Activated naive CD4-positive, alpha-beta T cell treated with anti-CD3 and anti-CD28 coated beads, Interleukin-2, amount 10 ng/mL, durations not matched to agents 7 days and 5 days (primary cell): ENCODE data around the gene ABCB6.
A peak's percentile ranks its signal among the peaks of the same experiment; 100 is the strongest.
"Not testable (repeated sequence)": the region's sequence is repeated elsewhere in the genome, so short reads cannot be mapped to it uniquely, and the experiment has no call there.

Source experiments
- CTCF ChIA-PET: fragments of 350-600 bp; sonication (Branson Sonifier 250); formaldehyde crosslinking; loops from one replicate; lab custom pipeline; 2021; ENCODE audit warnings: antibody characterized with exemption; lab: Charles Lee
- DNase-seq: peaks from one replicate; pipeline ENCODE4 v3.0.0-alpha.2; 2020
- H3K27ac Mint-ChIP-seq: one replicate; pipeline ENCODE4 v1.8.0; 2021; ENCODE audit warnings: mild to moderate bottlenecking, moderate library complexity, mixed read lengths
- H3K27me3 Mint-ChIP-seq: one replicate; pipeline ENCODE4 v1.8.0; 2021; ENCODE audit warnings: mild to moderate bottlenecking, mixed read lengths
- H3K36me3 Mint-ChIP-seq: one replicate; pipeline ENCODE4 v1.8.0; 2021; ENCODE audit warnings: mixed read lengths
- H3K4me1 Mint-ChIP-seq: one replicate; pipeline ENCODE4 v1.8.0; 2021; ENCODE audit warnings: mixed read lengths
- H3K4me3 Mint-ChIP-seq: one replicate; pipeline ENCODE4 v1.8.0; 2021; ENCODE audit warnings: mild to moderate bottlenecking, moderate library complexity, mixed read lengths
- H3K9me3 Mint-ChIP-seq: one replicate; pipeline ENCODE4 v1.8.0; 2021; ENCODE audit warnings: mixed read lengths

ABCB6 gene

GRCh38 chr2:219205165-219205538, 13.6 kb downstream of the ABCB6 start:
- no peak overlapping the region for H3K4me3 Mint-ChIP-seq
- H3K9me3 Mint-ChIP-seq: peaks cover 7% of the 10 kb centered on the region
- H3K27ac Mint-ChIP-seq: no peak overlapping the region
- DNase-seq: no peak
- peaks cover 27% of the 10 kb centered on the region for H3K36me3 Mint-ChIP-seq
- H3K27me3 Mint-ChIP-seq: peaks cover 4% of the 10 kb centered on the region
- peaks cover 53% of the 10 kb centered on the region for H3K4me1 Mint-ChIP-seq
- CTCF ChIA-PET: interaction anchor here (1.4 kb wide), 2 partner anchors 33 to 86 kb away, joined by 4 to 12 read pairs; no protein-coding TSS in a partner anchor

DNA sequence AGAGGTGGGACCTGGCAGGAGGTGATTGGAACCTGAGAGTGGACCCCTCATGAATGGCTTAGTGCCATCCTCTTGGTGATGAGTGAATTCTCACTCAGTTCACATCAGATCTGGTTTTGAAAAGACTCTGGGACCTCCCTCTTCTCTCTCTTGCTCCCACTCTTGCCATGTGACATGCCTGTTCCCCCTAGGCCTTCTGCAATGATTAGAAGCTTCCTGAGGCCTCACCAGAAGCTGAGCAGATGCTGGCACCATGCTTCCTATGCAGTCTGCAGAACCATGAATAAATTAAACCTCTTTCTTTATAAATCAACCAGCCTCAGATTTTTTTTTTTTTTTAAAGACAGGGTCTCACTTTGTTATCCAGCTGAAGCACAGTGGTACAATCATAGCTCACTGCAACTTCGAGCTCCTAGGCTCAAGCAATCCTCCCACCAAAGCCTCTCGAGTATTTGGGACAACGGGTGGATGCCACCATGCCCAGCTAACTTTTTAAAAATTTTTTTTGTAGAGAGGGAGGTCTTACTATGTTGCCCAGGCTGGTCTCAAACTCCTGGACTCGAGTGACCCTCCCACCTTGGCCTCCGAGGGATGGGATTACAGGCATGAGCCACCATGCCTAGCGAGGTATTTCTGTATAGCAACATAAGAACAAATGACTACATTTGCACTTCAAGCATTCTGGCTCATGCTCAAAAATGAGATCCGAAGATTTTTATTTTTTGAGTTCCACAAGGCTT, 14.2 kb downstream of the ABCB6 start:
- Mint-ChIP-seq H3K36me3 (peaks cover 23% of the 10 kb centered on the region), H3K27me3 (peaks cover 5% of the 10 kb centered on the region), H3K4me3 (no peak overlapping the region), H3K27ac (no peak overlapping the region), H3K9me3 (peaks cover 7% of the 10 kb centered on the region), H3K4me1 (peaks cover 48% of the 10 kb centered on the region)
- CTCF ChIA-PET: interaction anchor here (1.0 to 1.2 kb wide), 2 partner anchors 15 to 90 kb away, joined by 4 read pairs; no protein-coding TSS in a partner anchor
- no peak for DNase-seq

DNA sequence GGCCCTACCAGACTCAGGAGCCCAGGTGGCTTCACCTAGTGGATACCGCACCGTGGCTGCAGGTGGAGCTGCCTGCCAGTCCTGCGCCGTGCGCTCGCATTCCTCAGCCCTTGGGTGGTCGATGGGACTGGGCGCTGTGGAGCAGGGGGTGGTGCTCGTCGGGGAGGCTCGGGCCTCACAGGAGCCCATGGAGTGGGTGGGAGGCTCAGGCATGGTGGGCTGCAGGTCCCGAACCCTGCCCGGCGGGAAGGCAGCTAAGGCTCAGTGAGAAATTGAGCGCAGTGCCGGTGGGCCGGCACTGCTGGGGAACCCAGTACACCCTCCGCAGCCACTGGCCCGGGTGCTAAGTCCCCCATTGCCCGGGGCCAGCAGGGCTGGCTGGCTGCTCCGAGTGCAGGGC, 17.4 kb downstream of the ABCB6 start:
- H3K9me3 Mint-ChIP-seq, H3K4me3 Mint-ChIP-seq, H3K27ac Mint-ChIP-seq, H3K36me3 Mint-ChIP-seq, DNase-seq: not testable (repeated sequence)
- H3K4me1 Mint-ChIP-seq: peaks cover 21% of the 10 kb centered on the region
- CTCF ChIA-PET: interaction anchor here (1.4 kb wide), 1 partner anchor 172 kb away, joined by 4 read pairs; no protein-coding TSS in a partner anchor
- H3K27me3 Mint-ChIP-seq: peaks cover 24% of the 10 kb centered on the region

DNA sequence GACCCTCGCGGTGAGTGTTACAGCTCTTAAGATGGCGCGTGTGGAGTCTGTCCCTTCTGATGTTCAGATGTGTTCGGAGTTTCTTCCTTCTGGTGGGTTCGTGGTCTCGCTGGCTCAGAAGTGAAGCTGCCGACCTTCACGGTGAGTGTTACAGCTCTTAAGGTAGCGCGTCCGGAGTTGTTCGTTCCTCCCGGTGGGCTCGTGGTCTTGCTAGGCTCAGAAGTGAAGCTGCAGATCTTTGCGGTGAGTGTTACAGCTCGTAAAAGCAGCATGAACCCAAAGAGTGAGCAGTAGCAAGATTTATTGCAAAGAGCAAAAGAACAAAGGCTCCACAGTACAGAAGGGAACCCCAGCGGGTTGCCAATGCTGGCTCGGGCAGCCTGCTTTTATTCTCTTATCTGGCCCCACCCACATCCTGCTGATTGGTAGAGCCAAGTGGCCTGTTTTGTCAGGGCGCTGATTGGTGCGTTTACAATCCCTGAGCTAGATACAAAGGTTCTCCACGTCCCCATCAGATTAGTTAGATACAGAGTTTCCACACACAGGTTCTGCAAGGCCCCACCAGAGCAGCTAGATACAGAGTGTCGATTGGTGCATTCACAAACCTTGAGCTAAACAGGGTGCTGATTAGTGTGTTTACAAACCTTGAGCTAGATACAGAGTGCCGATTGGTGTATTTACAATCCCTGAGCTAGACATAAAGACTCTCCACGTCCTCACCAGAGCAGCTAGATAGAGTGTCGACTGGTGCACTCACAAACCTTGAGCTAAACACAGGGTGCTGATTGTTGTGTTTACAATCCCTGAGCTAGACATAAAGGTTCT, 18.0 kb downstream of the ABCB6 start:
- peaks cover 30% of the 10 kb centered on the region for H3K27me3 Mint-ChIP-seq
- CTCF ChIA-PET: interaction anchor here (1.0 to 1.4 kb wide), 2 partner anchors 98 to 171 kb away, joined by 3 to 4 read pairs; no protein-coding TSS in a partner anchor
- DNase-seq, H3K9me3 Mint-ChIP-seq, H3K36me3 Mint-ChIP-seq: not testable (repeated sequence)
- H3K4me3 Mint-ChIP-seq: peak overlapping the region; percentile 16
- H3K27ac Mint-ChIP-seq: peak overlapping the region; percentile 86
- peaks cover 14% of the 10 kb centered on the region for H3K4me1 Mint-ChIP-seq

DNA sequence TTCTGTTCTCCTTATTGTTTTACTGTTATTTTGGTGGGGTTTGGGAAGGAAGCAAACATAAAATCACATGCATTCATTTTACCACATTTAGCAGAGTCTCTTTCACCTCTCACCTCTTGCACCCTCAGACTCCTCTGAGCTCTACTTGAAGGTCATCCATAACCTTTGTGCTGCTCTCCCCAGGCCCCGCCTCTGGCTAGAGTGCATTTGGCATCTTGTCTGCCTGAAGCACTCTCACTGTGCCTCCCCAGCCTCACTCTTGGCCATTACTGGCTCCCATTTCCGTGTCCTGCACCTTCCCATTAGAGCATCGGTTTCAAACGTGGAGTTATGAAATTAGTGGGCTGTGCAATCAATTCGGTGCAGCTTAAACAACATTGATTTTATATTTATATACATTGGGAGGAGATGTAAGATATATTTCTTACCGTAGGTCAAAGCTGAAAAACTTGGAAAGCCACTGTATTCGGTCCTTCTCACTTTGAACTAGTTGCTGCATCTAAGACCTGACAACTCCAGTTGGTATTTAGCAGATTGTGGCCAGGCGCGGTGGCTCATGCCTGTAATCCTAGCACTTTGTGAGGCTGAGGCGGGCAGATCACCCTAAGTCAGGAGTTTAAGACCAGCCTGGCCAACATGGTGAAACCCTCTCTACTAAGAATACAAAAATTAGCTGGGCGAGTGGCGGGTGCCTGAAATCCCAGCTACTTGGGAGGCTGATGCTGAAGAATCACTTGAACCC, 19.1 kb downstream of the ABCB6 start:
- no peak for DNase-seq
- Mint-ChIP-seq H3K4me1 (peaks cover 8% of the 10 kb centered on the region), H3K4me3 (no peak overlapping the region), H3K36me3 (peaks cover 3% of the 10 kb centered on the region), H3K27ac (no peak overlapping the region), H3K27me3 (peaks cover 33% of the 10 kb centered on the region), H3K9me3 (peaks cover 7% of the 10 kb centered on the region)
- CTCF ChIA-PET: interaction anchor here (1.0 to 1.4 kb wide), 2 partner anchors 100 to 170 kb away, joined by 3 to 4 read pairs; no protein-coding TSS in a partner anchor

DNA sequence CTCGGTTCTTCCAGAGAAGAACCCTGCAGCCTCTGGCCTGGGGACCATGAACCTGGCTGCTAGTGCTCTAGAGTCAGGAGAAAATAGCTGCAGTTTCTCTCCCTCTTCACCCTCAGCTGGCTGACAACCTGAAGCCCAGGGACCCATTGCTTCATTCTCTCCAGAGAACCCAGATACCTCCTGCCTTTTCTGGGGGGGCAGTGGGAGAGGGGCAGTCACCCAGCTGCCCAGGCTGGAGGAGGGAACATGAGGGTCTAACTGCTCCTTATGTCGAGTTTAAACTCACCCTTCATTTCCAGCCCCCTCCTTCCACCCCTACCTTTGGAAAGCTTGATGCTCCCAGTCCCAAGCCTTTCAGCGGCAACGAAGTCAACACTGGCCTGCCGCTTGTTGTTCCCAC, 19.8 kb downstream of the ABCB6 start:
- peaks cover 8% of the 10 kb centered on the region for H3K4me1 Mint-ChIP-seq
- peaks cover 4% of the 10 kb centered on the region for H3K9me3 Mint-ChIP-seq
- peaks cover 33% of the 10 kb centered on the region for H3K27me3 Mint-ChIP-seq
- CTCF ChIA-PET: interaction anchor here (0.7 kb wide), 1 partner anchor 35 kb away, joined by 3 read pairs; no protein-coding TSS in a partner anchor
- no peak for DNase-seq
- no peak overlapping the region for H3K4me3 Mint-ChIP-seq
- peaks cover 3% of the 10 kb centered on the region for H3K36me3 Mint-ChIP-seq
- H3K27ac Mint-ChIP-seq: no peak overlapping the region

DNA sequence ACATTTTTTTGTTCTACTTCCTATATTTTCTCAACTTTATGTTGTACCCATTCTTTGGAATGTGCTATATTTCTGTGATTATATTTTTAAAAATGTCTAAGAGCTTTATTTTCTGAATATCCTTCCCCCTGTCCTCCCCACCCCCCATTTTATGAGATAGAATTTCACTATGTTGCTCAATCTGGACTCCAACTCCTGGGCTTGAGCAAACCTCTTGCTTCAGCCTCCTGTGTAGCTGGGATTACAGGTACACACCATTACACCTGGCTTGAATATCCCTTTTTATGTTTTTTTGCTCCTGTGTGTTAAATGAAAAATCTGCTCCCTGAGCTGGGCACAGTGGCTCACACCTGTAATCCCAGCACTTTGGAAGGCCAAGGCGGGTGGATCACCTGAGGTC, 21.4 kb downstream of the ABCB6 start:
- Mint-ChIP-seq H3K27ac (no peak overlapping the region), H3K4me1 (peaks cover 8% of the 10 kb centered on the region), H3K4me3 (no peak overlapping the region), H3K9me3 (peaks cover 4% of the 10 kb centered on the region), H3K27me3 (peaks cover 33% of the 10 kb centered on the region), H3K36me3 (no peaks in the 10 kb centered on the region)
- CTCF ChIA-PET: interaction anchor here (0.6 to 1.7 kb wide), 3 partner anchors 16 to 103 kb away, joined by 3 read pairs; no protein-coding TSS in a partner anchor
- no peak for DNase-seq

DNA sequence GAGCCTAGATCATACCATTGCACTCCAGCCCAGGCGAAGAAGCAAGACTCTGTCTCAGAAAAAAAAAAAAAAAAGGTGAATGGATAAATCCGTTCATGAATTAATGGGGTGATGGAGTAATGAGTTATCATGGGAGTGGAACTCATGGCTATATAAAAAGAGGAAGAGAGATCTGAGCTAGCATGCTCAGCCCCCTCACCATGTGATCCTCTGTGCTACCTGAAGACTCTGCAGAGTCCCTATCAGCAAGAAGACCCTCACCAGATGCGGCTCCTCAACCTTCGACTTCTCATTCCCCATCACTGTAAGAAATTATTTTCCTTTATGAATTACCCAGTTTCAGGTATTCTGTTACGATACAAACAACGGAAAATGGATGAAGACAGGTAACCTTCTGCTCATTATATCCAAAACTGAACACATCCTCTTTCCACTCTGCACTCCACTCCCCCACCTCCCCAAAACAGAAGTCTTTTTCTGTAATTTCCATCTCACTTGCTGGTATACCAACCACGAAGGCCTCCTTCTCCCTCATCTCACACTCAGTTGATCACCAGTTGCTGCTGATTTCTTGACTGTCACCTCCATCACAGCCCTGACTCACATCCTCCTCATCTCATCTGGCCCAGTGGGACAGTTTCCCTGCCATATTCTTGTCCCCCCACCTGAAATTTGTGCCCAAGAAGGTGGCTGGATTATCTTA, 31.9 kb downstream of the ABCB6 start:
- no peak for DNase-seq
- Mint-ChIP-seq H3K27me3 (no peaks in the 10 kb centered on the region), H3K36me3 (peaks cover 39% of the 10 kb centered on the region), H3K27ac (no peak overlapping the region), H3K4me1 (peaks cover 23% of the 10 kb centered on the region), H3K9me3 (no peaks in the 10 kb centered on the region), H3K4me3 (no peak overlapping the region)
- CTCF ChIA-PET: no interaction called here

- H3K36me3 Mint-ChIP-seq: peaks cover 57% of the 10 kb centered on the region
- H3K4me3 Mint-ChIP-seq: no peak overlapping the region
- DNase-seq: no peak
- H3K9me3 Mint-ChIP-seq: no peaks in the 10 kb centered on the region
- CTCF ChIA-PET: no interaction called here
- peaks cover 51% of the 10 kb centered on the region for H3K4me1 Mint-ChIP-seq
- H3K27me3 Mint-ChIP-seq: no peaks in the 10 kb centered on the region
- no peak overlapping the region for H3K27ac Mint-ChIP-seq
Observed at GRCh38 chr2:219184121-219184520, 34.6 kb downstream of the ABCB6 start.

GRCh38 chr2:219183151-219183772, 35.5 kb downstream of the ABCB6 start:
- peaks cover 54% of the 10 kb centered on the region for H3K4me1 Mint-ChIP-seq
- no peak overlapping the region for H3K4me3 Mint-ChIP-seq
- CTCF ChIA-PET: interaction anchor here (1.4 to 1.6 kb wide), 2 partner anchors 10 to 13 kb away, joined by 5 to 6 read pairs; partner anchors contain the start of gene SLC23A3

DNA sequence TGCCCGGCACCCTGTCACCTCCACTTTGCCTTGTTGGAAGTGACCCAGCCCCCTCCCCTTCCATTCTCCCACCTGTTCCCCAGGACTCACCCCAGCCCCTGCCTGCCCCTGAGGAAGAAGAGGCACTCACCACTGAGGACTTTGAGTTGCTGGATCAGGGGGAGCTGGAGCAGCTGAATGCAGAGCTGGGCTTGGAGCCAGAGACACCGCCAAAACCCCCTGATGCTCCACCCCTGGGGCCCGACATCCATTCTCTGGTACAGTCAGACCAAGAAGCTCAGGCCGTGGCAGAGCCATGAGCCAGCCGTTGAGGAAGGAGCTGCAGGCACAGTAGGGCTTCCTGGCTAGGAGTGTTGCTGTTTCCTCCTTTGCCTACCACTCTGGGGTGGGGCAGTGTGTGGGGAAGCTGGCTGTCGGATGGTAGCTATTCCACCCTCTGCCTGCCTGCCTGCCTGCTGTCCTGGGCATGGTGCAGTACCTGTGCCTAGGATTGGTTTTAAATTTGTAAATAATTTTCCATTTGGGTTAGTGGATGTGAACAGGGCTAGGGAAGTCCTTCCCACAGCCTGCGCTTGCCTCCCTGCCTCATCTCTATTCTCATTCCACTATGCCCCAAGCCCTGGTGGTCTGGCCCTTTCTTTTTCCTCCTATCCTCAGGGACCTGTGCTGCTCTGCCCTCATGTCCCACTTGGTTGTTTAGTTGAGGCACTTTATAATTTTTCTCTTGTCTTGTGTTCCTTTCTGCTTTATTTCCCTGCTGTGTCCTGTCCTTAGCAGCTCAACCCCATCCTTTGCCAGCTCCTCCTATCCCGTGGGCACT, 36.2 kb downstream of the ABCB6 start:
- H3K4me3 Mint-ChIP-seq: no peak overlapping the region
- CTCF ChIA-PET: interaction anchor here (1.0 to 2.0 kb wide), 4 partner anchors 11 to 112 kb away, joined by 3 to 7 read pairs (median 6); partner anchors contain the start of genes SLC23A3 and ZFAND2B
- peaks cover 55% of the 10 kb centered on the region for H3K4me1 Mint-ChIP-seq
- no peak for DNase-seq
- H3K27ac Mint-ChIP-seq: peak overlapping the region; percentile 73
- no peaks in the 10 kb centered on the region for H3K27me3 Mint-ChIP-seq
- H3K36me3 Mint-ChIP-seq: peaks cover 59% of the 10 kb centered on the region
- H3K9me3 Mint-ChIP-seq: no peaks in the 10 kb centered on the region

More at GRCh38 chr2:219183151-219183772, 35.5 kb downstream of the ABCB6 start:
- Mint-ChIP-seq H3K9me3 (no peaks in the 10 kb centered on the region), H3K36me3 (peaks cover 58% of the 10 kb centered on the region), H3K27ac (no peak overlapping the region), H3K27me3 (no peaks in the 10 kb centered on the region)
- no peak for DNase-seq

DNA sequence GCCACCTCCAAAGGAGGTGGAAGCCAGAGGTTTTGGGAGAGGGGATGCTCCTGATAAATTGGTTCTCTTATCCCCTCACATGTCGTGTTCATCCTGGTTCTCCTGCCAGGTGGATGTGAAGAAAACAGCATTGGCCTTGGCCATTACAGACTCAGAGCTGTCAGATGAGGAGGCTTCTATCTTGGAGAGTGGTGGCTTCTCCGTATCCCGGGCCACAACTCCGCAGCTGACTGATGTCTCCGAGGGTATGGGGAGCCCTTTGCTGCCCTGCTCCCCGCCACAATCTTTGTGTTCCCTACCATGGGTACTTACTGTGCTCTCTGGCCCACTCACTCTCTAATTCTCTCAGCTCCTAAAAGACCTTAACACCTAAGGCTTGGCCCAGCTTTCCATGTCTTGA, 37.2 kb downstream of the ABCB6 start:
- no peak for DNase-seq
- peaks cover 58% of the 10 kb centered on the region for H3K36me3 Mint-ChIP-seq
- peak overlapping the region; percentile 73 for H3K27ac Mint-ChIP-seq
- CTCF ChIA-PET: interaction anchor here (0.8 to 2.4 kb wide), 4 partner anchors 10 to 25 kb away, joined by 3 to 16 read pairs (median 6); partner anchors contain the start of gene ZFAND2B
- H3K4me1 Mint-ChIP-seq: peaks cover 54% of the 10 kb centered on the region
- no peaks in the 10 kb centered on the region for H3K27me3 Mint-ChIP-seq
- H3K4me3 Mint-ChIP-seq: peak overlapping the region; percentile 16
- H3K9me3 Mint-ChIP-seq: no peaks in the 10 kb centered on the region
